ENCODE results near the gene AKAP12. TPM values are rescaled to one million over a fixed set of nuclear protein-coding genes. Genes with fewer than 3 reads are reported as not detected.

AKAP12 gene
- total RNA-seq, 1 donor from 2014 or later: 81.3 TPM

DNA sequence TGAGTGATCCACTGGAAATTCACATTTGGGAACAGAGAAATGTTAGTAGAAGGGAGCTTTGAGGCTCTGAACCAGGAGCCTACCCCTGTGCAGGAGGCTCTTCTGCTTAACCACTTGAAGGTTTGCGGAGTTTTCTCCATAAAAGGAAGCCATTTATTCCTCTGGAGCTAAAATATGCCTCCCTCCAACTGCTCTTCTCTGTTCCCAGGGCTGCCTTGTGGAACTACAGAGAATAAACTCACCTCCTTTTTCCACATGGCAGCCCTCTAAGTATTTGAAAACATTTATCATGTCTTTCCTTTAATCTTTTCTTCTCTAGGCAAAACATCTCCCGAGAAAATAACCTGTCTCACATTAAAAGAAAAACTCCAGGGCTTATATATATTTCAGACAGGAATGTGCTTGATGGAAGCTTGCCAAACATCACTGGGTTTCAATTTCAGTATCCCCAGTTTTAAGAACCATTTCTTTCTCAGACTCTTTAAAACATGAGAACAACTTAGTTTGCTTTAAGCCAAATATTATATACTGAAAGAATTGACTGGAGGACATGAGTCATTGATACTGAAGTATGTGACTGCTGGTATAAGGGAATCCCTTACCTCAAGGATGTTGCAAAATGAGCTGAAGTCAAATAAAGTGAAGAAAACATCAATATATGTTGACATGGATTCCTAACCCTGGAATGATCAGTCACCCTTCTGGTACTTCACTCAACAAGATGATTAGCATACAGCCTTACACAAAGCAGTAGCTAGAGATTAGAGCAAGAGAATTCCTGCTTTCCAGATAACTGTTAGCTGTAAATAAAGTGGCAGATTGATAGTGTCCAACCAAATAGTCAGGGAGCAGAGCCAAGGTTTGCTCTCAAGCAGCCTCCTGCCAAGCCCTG lies 77.6 kb downstream of the AKAP12 start:
- no peak overlapping the region for H3K4me3 Mint-ChIP-seq
- no peak for DNase-seq (ENCODE audit: low spot score)
- no peaks in the 10 kb centered on the region for H3K9me3 ChIP-seq (ENCODE audit: low read depth)
- H2AFZ ChIP-seq (replicated peaks): no peak overlapping the region
- H3K9me3 Mint-ChIP-seq: peaks cover 11% of the 10 kb centered on the region
- H3K4me1 ChIP-seq: peaks cover 6% of the 10 kb centered on the region
- TF ChIP-seq EZH2 (IDR thresholded peaks at IDR 0.05): no peak
- no peak for TF ChIP-seq EZH2phosphoT487 (IDR thresholded peaks at IDR 0.05)
- TF ChIP-seq, protein P1, sequence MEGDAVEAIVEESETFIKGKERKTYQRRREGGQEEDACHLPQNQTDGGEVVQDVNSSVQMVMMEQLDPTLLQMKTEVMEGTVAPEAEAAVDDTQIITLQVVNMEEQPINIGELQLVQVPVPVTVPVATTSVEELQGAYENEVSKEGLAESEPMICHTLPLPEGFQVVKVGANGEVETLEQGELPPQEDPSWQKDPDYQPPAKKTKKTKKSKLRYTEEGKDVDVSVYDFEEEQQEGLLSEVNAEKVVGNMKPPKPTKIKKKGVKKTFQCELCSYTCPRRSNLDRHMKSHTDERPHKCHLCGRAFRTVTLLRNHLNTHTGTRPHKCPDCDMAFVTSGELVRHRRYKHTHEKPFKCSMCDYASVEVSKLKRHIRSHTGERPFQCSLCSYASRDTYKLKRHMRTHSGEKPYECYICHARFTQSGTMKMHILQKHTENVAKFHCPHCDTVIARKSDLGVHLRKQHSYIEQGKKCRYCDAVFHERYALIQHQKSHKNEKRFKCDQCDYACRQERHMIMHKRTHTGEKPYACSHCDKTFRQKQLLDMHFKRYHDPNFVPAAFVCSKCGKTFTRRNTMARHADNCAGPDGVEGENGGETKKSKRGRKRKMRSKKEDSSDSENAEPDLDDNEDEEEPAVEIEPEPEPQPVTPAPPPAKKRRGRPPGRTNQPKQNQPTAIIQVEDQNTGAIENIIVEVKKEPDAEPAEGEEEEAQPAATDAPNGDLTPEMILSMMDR (IDR thresholded peaks at IDR 0.05): no peak
- no peaks in the 10 kb centered on the region for H3K27me3 ChIP-seq
- H3K27ac Mint-ChIP-seq: peak overlapping the region; percentile 19
- H3K4me1 Mint-ChIP-seq: peaks cover 14% of the 10 kb centered on the region
- H3K4me2 ChIP-seq: no peak overlapping the region
- no peak overlapping the region for H3K9ac ChIP-seq
- peaks cover 3% of the 10 kb centered on the region for H3K27me3 Mint-ChIP-seq (ENCODE audit: insufficient read depth, low read depth)
- H3K36me3 ChIP-seq: no peaks in the 10 kb centered on the region
- no peak overlapping the region for H3K4me3 ChIP-seq
- no peaks in the 10 kb centered on the region for H3F3A ChIP-seq (ENCODE audit: low read depth)
- H3K79me2 ChIP-seq (ENCODE audit: low read depth): no peaks in the 10 kb centered on the region
- H3K36me3 Mint-ChIP-seq: peaks cover 38% of the 10 kb centered on the region
- no peaks in the 10 kb centered on the region for H4K20me1 ChIP-seq (ENCODE audit: low read depth)
- no peak overlapping the region for H3K27ac ChIP-seq

DNA sequence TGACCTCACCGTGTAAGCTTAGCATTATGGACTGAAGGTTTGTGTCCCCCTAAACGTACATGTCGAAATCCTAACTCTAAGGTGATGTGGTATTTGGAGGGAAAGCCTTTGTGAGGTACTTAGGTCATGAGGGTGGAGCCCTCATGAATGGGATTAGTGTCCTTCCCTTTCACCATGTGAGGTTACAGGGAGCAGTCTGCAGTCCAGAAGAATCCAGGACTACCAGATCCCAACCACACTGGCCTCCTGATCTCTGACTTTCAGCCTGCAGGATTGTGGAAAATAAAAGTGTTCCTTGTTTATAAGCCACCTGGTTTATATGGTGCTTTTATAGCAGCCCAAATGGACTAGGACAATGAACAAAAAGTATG lies 78.2 kb downstream of the AKAP12 start:
- Mint-ChIP-seq H3K4me3 (no peak overlapping the region), H3K27ac (no peak overlapping the region), H3K9me3 (peaks cover 11% of the 10 kb centered on the region), H3K36me3 (peaks cover 38% of the 10 kb centered on the region), H3K4me1 (peaks cover 9% of the 10 kb centered on the region), H3K27me3 (ENCODE audit: insufficient read depth, low read depth) (peaks cover 3% of the 10 kb centered on the region)
- H4K20me1 ChIP-seq (ENCODE audit: low read depth): no peaks in the 10 kb centered on the region
- no peak for DNase-seq (ENCODE audit: low spot score)
- no peak overlapping the region for H3K27ac ChIP-seq
- H3K79me2 ChIP-seq (ENCODE audit: low read depth): no peaks in the 10 kb centered on the region
- no peaks in the 10 kb centered on the region for H3K36me3 ChIP-seq
- H3K27me3 ChIP-seq: no peaks in the 10 kb centered on the region
- H3K4me1 ChIP-seq: peaks cover 3% of the 10 kb centered on the region
- H3F3A ChIP-seq (ENCODE audit: low read depth): no peaks in the 10 kb centered on the region
- H3K4me2 ChIP-seq: no peak overlapping the region
- no peak overlapping the region for H3K9ac ChIP-seq
- no peak for TF ChIP-seq EZH2phosphoT487 (IDR thresholded peaks at IDR 0.05)
- TF ChIP-seq, protein P1 (IDR thresholded peaks at IDR 0.05): no peak
- TF ChIP-seq EZH2 (IDR thresholded peaks at IDR 0.05): no peak
- no peak overlapping the region for H3K4me3 ChIP-seq
- no peaks in the 10 kb centered on the region for H3K9me3 ChIP-seq (ENCODE audit: low read depth)
- no peak overlapping the region for H2AFZ ChIP-seq (replicated peaks)

DNA sequence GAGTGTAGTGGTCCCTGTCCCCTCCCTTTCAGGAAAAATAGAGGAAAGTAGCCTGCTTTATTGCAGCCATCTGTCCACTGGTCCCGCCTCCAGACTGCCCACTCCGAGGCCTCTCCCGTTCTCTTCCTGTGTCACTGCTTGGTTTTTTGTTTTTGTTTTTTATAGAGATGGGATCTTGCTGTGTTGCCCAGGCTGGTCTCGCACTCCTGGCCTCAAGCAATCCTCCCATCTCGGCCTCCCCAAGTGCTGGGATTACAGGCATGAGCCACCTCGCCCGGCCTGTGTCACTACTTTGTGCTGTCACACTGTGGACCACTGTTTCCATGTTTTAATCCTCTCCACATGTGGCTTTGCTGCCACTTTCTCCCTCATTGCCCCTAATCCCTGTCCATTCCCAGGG lies 80.4 kb downstream of the AKAP12 start:
- peaks cover 11% of the 10 kb centered on the region for H3K9me3 Mint-ChIP-seq
- H3K4me3 Mint-ChIP-seq: no peak overlapping the region
- Histone ChIP-seq H3K27ac (no peak overlapping the region), H3K9ac (no peak overlapping the region), H2AFZ (replicated peaks) (no peak overlapping the region), H3F3A (ENCODE audit: low read depth) (peaks cover 15% of the 10 kb centered on the region), H3K9me3 (ENCODE audit: low read depth) (no peaks in the 10 kb centered on the region), H3K4me3 (no peak overlapping the region), H3K79me2 (ENCODE audit: low read depth) (no peaks in the 10 kb centered on the region), H3K4me1 (peaks cover 7% of the 10 kb centered on the region), H4K20me1 (ENCODE audit: low read depth) (peaks cover 9% of the 10 kb centered on the region), H3K36me3 (no peaks in the 10 kb centered on the region), H3K4me2 (no peak overlapping the region), H3K27me3 (peaks cover 9% of the 10 kb centered on the region)
- no peak for TF ChIP-seq EZH2phosphoT487 (IDR thresholded peaks at IDR 0.05)
- no peak for TF ChIP-seq EZH2 (IDR thresholded peaks at IDR 0.05)
- TF ChIP-seq, protein P1 (IDR thresholded peaks at IDR 0.05): no peak
- no peak overlapping the region for H3K27ac Mint-ChIP-seq
- no peak for DNase-seq (ENCODE audit: low spot score)
- H3K27me3 Mint-ChIP-seq (ENCODE audit: insufficient read depth, low read depth): peaks cover 5% of the 10 kb centered on the region
- peaks cover 35% of the 10 kb centered on the region for H3K36me3 Mint-ChIP-seq
- peaks cover 19% of the 10 kb centered on the region for H3K4me1 Mint-ChIP-seq
